NCI-H1092 (cell line): ENCODE results near the gene CCNL2.
"Not testable (repeated sequence)": the region's sequence is repeated elsewhere in the genome, so short reads cannot be mapped to it uniquely, and the experiment has no call there.

Source experiments
- DNase-seq: peaks from one replicate; lab custom pipeline; 2025; lab: John Stamatoyannopoulos, UW

Gene CCNL2

DNA sequence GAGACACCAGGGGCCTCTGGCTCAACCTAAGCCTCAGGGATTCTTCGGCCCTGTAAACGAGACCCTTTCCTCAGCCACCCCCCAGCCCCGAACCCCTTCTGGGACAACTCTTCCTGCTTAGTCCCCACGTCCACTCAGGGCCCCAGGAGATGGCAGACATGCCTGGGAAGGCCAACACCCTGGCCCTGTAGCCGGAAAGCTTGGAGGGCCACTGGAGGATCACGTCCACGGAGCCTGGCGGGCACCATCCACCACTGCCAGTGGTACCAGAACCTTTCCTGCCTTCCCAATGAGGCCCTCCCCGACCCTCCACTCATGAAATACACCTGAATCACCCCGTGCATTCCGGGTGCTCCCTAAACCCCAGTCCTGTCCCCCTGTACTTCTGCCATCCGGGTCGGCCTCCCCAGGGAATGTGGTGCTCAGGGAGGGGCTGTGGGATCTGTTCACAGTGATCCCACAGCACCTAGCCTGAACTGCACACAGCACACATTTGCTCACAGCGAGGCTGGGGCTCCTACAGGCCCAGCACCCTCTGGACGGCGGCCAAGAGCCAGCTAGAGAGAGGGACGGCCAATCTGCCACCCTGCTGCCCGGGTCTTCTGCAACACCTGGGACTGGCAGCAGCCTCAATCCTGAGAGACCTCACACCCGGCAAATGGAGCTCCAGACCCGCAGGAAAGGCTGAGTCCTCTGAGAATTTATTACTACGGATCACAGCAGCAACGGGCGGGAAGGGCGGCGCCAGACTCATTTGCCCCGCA lies 25.9 kb downstream of the CCNL2 start:
- no peak for DNase-seq

DNA sequence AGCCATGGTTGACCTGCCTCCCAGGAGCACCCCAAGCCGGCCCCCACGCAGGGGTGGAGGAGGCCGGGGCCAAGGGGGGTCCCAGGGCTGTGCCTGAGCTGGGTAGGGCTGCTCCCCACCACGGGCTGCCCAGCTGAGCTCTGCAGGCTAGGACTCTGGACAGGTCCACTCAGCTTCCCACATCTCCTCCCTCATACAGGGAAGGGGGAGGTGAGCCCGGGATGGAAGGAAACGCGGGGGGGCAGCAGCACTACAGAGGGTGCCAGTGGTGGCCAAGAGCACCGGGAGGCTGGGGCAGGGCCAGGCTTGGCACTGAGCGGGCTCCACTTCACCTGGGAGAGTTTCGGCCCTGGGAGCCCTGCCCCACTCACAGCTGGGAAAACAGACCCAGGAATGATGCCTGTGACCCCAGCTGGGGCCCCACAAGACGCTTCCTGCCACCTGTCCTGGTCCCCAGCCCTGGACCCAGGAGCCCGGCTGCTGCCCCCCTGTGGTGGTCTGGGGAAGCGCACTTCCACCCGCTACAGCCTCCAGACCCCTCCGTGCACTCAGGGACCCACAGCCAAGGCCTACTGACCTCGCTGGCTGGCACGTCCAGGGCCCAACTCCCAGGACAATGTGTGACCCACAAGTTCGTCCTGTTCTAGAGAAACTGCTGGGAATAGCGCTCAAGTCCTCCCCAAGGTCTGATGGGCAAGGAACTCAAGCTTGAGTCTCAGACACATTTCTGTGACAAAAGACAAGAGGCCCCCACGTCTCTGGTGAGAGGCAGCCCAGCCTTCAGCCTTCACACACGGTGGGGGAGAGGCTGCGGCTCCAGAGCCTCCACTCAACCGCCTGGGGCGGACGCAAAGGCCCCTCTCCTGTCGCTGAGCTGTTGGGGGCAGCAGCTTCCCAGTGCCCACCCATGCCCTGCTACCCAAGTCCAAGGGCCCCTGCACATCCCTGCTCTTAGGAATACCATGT lies 27.1 kb downstream of the CCNL2 start:
- no peak for DNase-seq

DNA sequence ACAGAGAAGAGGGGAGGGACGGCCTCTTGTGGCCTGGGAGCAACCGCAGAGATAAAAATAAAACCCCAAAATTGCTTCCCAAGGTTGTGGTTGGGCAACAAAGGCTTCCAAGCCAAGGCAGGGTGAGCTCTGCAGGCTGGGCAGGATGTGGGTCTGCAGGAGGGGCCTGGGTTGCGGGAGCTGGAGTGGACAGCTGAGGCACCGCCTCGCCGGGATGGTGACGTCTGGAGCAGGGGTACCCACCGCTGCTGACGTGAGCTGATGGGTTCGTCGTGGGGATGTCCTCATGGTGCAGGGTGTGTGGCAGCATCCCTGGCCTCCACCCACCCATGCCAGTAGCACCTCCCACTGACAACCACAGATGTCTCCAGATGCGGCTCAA lies 27.8 kb downstream of the CCNL2 start:
- DNase-seq: no peak

DNA sequence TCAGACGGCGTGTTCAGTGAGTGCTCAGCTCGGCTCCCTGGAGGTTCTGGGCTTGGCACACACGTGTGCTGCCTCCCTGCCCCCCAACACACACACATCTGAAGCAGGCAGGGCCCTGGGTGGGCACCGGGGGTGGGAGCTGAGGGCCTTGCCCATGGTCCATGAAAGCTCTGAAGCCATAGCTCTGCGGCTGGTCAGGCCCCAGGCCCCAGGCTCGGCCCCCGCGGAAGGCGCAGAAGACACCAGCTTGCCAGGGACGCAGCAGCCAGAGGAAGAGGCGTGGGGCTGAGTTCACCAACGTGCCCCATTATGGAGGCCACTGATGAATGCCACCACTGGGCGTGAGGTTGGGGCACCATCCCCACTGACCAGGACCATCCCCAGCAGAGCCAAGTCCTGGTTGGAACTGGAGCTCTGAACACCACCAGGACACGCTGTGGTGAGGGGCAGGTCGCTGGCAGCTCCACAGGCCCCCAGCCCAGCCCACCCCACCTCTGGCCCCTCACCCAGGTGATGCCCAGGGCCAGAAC lies 28.3 kb downstream of the CCNL2 start:
- no peak for DNase-seq

DNA sequence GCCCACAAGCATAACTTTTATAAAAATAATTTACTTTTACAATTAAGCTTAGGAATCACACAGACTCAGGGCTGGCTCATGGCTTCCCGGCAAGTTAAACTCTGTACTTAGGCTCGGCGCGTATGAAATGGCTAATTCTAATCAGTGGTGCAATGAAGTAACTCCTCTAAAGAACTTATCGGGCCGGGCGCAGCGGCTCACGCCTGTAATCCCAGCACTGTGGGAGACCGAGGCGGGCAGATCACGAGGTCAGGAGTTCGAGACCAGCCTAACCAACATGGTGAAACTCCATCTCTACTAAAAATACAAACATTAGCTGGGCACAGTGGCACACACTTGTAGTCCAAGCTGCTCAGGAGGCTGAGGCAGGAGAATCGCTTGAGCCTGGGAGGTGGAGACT lies 29.0 kb downstream of the CCNL2 start:
- not testable (repeated sequence) for DNase-seq

DNA sequence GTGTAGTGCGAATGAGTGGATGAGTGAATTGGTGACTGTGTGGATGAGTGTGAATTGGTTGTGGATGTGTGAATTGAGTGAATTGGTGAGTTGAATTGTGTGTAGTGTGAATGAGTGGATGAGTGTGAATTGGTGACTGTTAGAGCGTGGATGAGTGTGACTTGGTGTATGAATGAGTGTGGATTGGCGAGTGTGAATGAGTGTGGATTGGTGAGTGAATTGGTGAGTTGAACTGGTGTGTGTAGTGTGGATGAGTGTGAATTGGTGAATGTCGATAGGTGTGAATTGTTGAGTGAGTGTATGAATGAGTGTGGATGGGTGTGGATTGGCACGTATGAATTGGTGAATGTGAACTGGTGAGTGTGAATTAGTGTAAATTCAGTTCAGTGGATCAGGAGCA lies 31.8 kb downstream of the CCNL2 start:
- DNase-seq: no peak

DNA sequence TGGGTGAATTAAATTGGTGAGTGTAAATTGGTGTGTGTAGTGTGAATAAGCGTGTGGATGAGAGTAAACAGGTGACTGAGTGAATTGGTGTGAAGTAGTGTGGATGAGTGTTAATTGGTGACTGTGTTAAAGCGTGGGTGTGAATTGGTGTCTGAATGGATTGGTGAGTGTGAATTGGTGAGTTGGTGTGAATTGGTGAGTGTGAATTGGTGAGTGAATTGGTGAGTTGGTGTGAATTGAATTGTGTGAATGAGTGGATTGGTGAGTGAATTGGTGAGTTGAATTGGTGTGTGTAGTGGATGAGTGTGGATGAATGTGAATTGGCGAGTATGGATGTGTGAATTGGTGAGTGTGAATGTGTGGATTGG lies 32.5 kb downstream of the CCNL2 start:
- no peak for DNase-seq

DNA sequence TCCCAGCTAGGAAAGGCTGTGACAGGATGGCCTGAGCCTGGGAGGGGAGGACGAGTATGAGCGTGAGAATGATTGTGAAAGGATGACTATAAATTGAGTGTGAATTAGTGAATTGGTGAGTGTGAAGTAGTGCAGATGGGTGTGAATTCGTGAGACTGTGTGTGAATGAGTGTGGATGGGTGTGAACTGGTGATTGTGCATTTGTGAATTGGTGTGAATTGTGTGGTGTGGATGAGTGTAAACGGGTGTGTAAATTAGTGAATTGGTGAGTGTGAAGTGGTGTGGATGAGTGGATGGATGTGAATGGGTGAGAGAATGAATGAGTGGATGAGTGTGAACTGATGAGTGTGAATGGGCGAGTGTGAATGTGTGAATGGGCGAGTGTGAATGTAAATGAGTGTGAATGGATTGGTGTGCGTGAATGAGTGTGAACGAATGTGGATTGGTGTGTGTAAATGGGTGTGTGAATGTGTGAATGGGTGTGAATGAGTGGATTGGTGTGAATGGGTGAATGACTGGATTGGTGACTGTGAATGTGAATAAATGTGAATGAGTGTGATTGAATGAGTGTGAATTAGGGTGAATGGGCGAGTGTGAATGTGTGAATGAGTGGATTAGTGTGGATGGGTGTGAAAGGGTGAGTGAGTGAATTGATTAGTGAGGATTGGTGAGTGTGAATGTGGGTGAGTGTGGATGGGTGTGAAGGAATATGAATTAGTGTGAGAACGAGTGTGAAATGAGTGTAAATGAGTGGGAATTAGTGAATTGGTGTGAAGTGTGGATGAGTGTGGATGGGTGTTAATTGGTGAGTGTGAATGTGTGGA lies 33.0 kb downstream of the CCNL2 start:
- DNase-seq: no peak

DNA sequence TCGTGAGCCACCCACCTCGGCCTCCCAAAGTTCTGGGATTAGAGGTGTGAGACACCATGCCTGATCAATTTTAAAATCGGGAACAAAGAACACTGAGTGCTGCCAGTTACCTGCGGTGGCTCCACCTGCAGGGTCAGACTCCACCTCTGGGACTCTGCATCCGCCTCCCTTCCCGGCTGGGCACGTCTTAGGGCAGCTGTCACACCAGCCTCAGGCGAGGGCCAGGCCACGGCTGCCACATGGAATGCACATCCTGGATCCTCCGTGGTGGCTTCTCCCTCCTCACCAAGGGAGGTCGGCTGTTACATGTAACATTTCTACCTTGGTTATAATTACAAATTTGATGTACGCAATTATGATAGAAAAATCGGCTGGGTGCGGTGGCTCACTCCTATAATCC lies 34.9 kb downstream of the CCNL2 start:
- no peak for DNase-seq

DNA sequence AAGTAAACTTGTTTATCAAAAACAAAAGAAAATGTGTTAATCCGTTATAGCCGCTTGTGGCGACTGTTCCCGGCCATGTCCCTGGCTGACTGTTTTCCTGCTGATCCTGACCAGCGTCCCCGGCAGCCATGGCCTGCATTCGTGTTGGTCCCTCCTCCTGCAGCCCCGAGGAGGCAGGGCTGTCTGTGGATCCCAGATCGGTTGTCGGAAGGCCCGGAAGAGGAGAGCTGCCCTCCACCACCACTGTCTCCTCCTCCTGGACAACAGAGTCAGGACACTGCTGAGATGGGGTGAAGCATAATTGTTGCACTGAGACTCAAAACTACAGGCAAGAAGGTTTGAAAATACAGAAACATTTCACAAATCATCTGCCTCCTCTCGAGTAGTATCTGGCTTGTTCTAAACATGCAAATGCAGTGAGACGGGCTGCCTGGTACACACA lies 37.1 kb downstream of the CCNL2 start:
- no peak for DNase-seq

DNA sequence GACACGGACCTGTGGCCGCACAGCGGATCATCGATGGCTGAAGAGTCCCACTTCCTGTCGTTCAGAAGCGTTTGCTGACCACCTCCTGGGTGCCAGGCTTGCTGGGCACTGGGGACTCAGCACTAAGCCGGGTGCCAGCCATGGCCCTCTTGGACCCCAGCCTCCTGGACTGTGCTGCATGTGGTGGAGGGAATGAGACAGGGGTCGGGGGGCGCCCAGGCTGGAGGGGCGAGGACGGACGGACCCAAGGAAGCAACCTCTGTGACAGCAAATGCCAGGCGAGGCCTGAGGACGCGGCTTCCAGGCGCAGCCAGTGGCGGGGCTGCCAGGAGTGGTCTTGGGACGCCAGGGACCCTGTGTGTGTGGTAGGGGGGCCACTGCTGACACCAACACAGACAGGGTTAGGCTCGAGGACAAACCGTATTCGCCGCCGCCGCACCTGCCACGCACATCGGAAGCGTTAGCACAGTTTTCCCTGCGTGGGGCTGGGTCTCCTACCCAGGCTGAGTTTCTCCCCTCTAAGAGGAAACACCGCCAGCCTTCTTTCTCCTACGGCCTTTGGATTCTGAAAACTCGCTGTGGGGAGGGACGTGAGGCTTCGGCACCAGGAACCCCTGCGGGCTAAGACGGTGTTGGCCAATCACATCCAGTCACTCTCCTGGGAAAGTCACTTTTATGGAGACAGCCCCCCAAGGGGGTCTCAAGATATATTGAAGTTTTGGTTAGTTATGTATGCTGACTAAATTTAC lies 37.7 kb downstream of the CCNL2 start:
- DNase-seq: no peak

DNA sequence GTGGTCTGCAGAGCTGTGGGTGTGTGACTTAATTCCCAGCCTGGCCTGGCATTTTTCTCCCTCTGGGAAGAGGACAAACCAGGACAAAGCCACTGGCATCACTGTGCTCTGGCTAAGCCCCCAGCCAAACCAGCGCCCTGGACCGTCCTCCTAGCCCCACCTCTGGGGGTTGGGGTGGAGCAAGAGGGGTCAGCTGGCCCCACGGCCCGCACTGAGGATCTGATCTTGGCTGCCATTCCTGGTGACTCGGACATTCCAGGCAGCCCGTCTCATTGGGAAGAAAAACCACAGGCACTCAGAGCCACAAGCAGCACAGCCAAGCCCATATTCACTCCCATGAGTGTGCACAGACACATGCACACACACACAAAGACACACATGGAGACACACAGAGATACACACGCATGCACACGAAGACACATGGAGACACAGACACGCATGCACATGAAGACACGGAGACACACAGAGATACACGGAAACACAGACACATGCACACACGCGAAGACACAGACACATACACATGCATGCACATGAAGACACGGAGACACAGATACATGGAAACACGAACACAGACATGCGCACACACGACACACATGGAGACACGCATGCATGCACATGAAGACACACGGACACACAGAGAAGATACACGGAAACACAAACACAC lies 38.5 kb downstream of the CCNL2 start:
- no peak for DNase-seq

DNA sequence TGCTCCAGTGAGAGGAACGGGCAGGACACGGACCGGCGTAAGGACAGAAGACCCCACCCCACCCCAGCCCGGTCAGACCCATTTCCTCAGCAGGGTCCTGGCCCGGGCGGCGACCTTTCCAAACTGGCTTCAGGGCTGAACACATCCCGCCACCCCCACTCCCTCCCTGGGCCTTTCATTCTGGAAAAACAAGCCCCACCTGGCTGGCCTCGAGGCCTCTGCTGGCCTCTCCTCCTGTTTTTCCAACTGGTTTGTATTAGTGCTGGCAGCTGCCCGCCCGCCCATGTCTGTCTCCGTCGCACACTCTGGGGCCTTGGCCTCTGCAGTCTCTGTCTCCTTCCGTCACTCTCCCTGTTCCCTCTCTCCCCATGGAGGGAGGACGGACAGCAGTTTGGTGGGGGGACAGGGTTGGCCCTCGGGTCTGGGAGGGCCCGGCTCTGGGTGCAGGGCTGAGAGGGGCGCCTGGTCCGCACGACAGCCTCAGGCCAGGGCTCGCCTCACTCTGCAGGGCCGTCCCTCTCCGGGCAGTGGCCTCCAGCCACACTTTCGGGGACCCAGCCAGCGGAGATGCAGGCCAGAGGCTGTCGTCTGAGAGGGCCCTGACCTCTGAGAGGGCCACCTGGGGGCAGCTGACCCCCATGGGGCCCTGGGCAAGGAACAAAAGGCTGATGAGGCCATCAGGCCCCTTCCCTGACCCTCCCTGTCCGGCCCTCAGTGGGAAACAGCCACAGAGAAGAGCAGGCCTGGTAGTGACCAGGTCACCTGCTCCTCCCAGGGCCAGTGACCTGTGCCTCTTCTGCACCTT lies 39.3 kb downstream of the CCNL2 start:
- no peak for DNase-seq

DNA sequence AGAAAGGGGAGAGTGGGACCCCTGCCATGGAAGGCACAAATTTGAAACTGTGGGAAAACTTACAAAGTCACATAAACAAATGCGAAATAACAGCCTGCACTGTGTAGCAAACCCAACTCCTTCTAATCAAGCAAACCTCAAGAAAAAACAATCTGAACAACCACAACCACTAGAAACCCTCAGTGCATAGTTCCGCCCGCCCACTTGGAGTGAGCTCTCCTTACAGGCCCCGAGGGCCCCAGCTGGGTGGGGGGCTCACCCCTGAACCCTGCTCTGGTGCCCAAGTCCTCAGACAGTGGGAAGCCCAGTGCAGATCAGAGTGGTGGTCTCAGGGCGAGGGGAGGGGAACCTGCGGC lies 39.8 kb downstream of the CCNL2 start:
- DNase-seq: no peak

DNA sequence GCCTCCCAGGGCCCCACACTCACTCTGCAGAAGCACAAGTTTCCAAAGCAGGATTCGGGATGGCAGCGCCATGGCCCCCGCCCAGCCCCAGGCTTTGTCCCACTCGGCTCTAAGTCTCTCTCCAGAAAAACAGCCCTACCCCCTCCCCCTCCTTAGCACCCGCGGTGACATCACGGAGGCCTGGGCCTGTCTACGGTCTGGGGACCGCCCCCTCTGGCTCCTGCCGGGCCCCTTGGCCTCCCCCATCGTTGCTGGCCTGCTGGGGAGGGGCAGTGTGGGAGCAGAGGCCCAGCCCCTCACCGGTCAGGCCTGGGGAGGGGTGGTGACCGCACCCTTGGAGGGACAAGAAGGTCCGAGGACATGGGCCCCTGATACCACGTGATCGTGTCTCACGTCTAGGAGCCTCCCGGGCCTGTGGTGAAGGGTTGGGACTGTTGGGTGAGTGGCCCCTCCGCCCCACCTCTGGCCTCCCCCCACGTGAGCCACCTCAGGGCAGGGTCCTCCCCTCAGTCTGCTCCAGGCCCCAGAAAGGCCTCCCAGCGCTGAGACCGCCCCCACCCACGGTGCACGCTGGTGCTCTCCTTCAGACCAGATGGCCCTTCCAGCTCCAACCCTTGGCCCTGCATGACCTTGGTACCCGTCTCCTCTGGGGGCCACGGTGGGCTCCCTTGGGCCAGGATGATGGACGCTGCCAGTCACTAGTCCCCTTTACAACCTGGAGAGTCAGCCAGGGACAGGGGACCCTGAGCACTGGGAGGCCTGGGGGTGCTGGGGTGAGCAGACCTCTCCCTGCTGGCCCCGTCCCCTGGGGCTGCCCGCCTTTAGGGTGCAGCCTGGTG lies 40.5 kb downstream of the CCNL2 start, which contains the start of gene MXRA8:
Gene MXRA8 (minus strand): TSS at position 123 of the 839 bp plus-strand sequence. CDS start 51 bp downstream, at position 72.
- no peak for DNase-seq

DNA sequence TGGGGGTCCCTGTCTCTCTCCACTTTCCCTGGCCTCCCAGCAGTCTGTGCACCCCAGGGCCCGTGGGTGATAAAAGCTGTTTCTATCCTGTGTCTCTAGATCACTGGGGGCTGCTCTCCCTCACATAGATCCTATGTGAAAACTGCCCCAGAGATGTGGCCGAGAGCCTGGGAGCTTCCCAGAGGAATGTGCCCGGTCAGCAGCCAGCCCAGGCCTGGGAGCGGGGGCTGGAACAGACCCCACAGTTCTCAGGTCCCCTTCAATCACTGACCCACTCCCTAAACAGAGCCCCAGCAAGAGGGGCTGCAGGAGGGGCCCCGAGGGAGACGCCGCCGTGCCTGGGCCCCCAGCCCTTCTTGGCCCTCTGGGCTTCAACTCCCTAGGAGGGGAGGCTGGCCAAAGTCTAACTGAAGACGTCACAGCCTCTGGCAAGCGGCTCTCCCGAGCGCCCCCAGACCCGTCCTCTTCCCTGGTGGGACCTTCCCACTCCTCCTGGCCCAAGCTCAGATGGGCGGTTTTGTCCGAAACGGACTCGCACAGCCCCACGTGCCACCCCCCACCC lies 41.2 kb downstream of the CCNL2 start:
- DNase-seq: no peak

DNA sequence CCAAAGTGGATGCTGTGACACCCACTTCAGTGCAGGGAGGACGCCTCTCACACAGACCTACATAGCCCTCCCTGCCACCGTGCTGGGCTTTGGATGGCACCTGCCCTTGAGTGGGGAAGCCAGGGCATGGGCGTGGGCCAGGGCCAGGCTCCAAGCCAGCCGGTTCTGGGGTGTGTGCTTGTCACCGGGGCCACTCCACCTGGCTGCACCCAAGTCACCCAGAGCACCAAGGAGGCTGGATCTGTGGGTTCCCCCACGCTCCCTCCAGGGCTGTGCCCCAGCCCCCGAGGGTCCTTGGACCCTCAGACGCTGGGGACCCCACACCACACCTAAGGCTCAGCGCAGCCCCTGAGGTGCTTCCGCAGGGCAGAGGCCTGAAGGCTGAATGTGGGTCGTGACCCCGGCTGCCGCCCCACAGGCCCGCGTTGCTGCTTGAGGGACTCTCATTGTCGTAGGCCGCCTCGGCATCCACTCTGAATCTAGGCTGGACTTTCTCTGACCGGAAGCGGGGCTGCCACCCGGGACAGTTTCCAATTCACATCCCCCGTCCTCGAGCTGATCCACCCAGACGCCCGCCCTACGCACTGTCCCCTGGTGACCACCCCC lies 42.2 kb downstream of the CCNL2 start:
- DNase-seq: no peak

DNA sequence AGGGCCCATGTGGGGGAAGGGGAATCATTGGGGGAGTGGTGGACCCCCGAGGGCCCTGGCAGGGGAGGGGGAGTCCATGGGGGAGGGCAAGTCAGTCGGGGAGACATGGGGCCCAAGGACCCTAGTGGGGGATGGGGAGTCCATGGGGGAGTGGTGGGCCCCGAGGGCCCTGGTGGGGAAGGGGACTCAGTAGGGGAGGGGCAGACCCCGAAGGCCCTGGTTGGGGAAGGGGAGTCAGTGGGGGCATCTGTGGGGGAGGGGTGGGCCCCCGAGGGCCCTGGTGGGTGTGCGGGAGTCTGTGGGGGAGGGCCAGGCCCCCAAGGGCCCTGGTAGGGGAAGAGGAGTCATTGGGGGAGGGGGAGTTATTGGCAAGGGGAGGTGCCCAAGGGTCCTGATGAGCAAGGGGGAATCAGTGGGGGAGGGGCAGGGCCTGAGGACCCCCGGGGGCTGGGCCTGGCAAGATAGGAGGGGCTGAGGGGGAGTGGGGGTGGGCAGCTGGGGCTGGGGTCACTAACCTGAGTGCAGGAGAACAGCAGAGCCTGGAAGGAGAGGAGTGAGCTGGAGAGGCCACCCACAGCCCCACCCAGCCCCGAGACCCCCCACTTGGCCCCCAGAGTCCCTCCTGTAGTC lies 42.9 kb downstream of the CCNL2 start:
- no peak for DNase-seq
